CD14-positive monocyte (primary cell): ENCODE data around the gene FOXR1. TPM values are rescaled to one million over a fixed set of nuclear protein-coding genes. Genes with fewer than 3 reads are reported as not detected.
"Not testable (repeated sequence)": the region's sequence is repeated elsewhere in the genome, so short reads cannot be mapped to it uniquely, and the experiment has no call there.

Source experiments
- DNase-seq, 3 donors: peaks; one replicate each; pipeline ENCODE4 v3.0.0-alpha.2; 2011 to 2022
- H2AFZ ChIP-seq: 2 replicates; pipeline ENCODE4 v1.6.0; 2012; ENCODE audit warnings: mild to moderate bottlenecking, low read depth, low read length, inconsistent platforms; ENCODE audit not compliant: insufficient read depth, poor library complexity, severe bottlenecking
- H3K27ac ChIP-seq, 2 donors: 1 replicate in 1 of 2; 2 replicates in 1 of 2; pipeline ENCODE4 v1.5.1; 2012 to 2013; ENCODE audit warnings: low read length in 2 of 2, control low read depth in 1 of 2, inconsistent platforms in 1 of 2, low read depth in 1 of 2, mild to moderate bottlenecking in 1 of 2
- H3K27me3 ChIP-seq, 2 donors: one replicate each; pipeline versions ENCODE4 v1.6.0 to v1.6.1; 2011 to 2013; ENCODE audit warnings: low read length in 2 of 2; ENCODE audit not compliant: control insufficient read depth in 2 of 2, insufficient read depth in 2 of 2
- H3K36me3 ChIP-seq, 2 donors: replicated peaks in 1 of 2; 1 replicate in 1 of 2; 2 replicates in 1 of 2; pipeline versions ENCODE4 v1.5.1 to v1.6.1; 2012 to 2013; ENCODE audit warnings: low read length in 2 of 2, control low read depth in 1 of 2, inconsistent platforms in 1 of 2, mild to moderate bottlenecking in 1 of 2; ENCODE audit not compliant: insufficient read depth in 2 of 2, control insufficient read depth in 1 of 2
- H3K4me1 ChIP-seq, 2 donors: 1 replicate in 1 of 2; 2 replicates in 1 of 2; pipeline versions ENCODE4 v1.5.1 to v1.6.1; 2012 to 2013; ENCODE audit warnings: low read length in 2 of 2, control low read depth in 1 of 2, inconsistent platforms in 1 of 2, mild to moderate bottlenecking in 1 of 2, moderate library complexity in 1 of 2; ENCODE audit not compliant: insufficient read depth in 2 of 2, control insufficient read depth in 1 of 2
- H3K4me2 ChIP-seq: replicated peaks from 2 replicates; pipeline ENCODE3; 2012; ENCODE audit warnings: low read length, moderate library complexity, mild to moderate bottlenecking; ENCODE audit not compliant: poor library complexity, severe bottlenecking; ENCODE audit errors: extremely low read depth
- H3K4me3 ChIP-seq, 3 experiments: fragments of 200-600 bp in 1 of 3; sonication (generic) in 1 of 3; replicated peaks in 1 of 3; 1 replicate in 2 of 3; 2 replicates in 1 of 3; pipeline ENCODE4 v1.5.1; 2011 to 2013; ENCODE audit warnings: low read length in 3 of 3, mild to moderate bottlenecking in 3 of 3, control low read depth in 2 of 3, low read depth in 2 of 3, inconsistent platforms in 1 of 3, moderate library complexity in 1 of 3
- H3K79me2 ChIP-seq: 2 replicates; pipeline ENCODE4 v1.6.0; 2012; ENCODE audit warnings: mild to moderate bottlenecking, control low read depth, inconsistent platforms, low read length, moderate library complexity; ENCODE audit not compliant: insufficient read depth
- H3K9ac ChIP-seq: 2 replicates; pipeline ENCODE4 v1.6.0; 2017; ENCODE audit warnings: low read length, mild to moderate bottlenecking; ENCODE audit not compliant: insufficient read depth, poor library complexity, severe bottlenecking
- H3K9me3 ChIP-seq, 2 donors: replicated peaks in 1 of 2; 1 replicate in 1 of 2; 2 replicates in 1 of 2; pipeline versions ENCODE4 v1.5.1 to v1.6.1; 2012 to 2013; ENCODE audit warnings: low read length in 2 of 2, control low read depth in 1 of 2; ENCODE audit not compliant: control insufficient read depth in 1 of 2, insufficient read depth in 1 of 2
- H4K20me1 ChIP-seq: 2 replicates; pipeline ENCODE4 v1.6.0; 2012; ENCODE audit warnings: mild to moderate bottlenecking, low read length, control low read depth, moderate library complexity; ENCODE audit not compliant: insufficient read depth
- H3K27ac Mint-ChIP-seq, 7 donors: one replicate each; pipeline ENCODE4 v1.8.0; 2020; ENCODE audit warnings: mild to moderate bottlenecking in 7 of 7, mixed read lengths in 7 of 7, moderate library complexity in 6 of 7, inconsistent platforms in 2 of 7
- H3K27me3 Mint-ChIP-seq, 3 donors: one replicate each; pipeline ENCODE4 v1.8.0; 2021 to 2022; ENCODE audit warnings: low read depth in 3 of 3, mild to moderate bottlenecking in 3 of 3, mixed read lengths in 3 of 3, moderate library complexity in 3 of 3, inconsistent platforms in 1 of 3
- H3K36me3 Mint-ChIP-seq, 2 donors: one replicate each; pipeline ENCODE4 v1.8.0; 2020; ENCODE audit warnings: mixed read lengths in 2 of 2, inconsistent platforms in 1 of 2, mild to moderate bottlenecking in 1 of 2
- H3K4me1 Mint-ChIP-seq: one replicate; pipeline ENCODE4 v1.8.0; 2020; ENCODE audit warnings: mild to moderate bottlenecking, mixed read lengths
- H3K4me3 Mint-ChIP-seq, 2 donors: one replicate each; pipeline ENCODE4 v1.8.0; 2020; ENCODE audit warnings: mild to moderate bottlenecking in 2 of 2, mixed read lengths in 2 of 2, moderate library complexity in 1 of 2
- H3K9me3 Mint-ChIP-seq, 7 donors: one replicate each; pipeline ENCODE4 v1.8.0; 2020 to 2022; ENCODE audit warnings: mixed read lengths in 7 of 7, mild to moderate bottlenecking in 6 of 7, moderate library complexity in 6 of 7, inconsistent platforms in 2 of 7
- WGBS: methylation state at CpG from one replicate; pipeline ENCODE4 v1.1.5; 2013; ENCODE audit warnings: missing lambda C conversion rate; ENCODE audit not compliant: insufficient coverage; 5-methylcytosine and 5-hydroxymethylcytosine counted together
- intact Hi-C, 2 donors: fragments of 100-400 bp; cut with micrococcal nuclease; formaldehyde crosslinking; loops; one replicate each; pipeline versions ENCODE4 v1.15.0 to v1.15.1; 2023
- polyA plus RNA-seq, 3 donors: library from polyadenylated mRNA; depleted of rRNA in 1 of 3; unstranded in 2 of 3; stranded (reverse) in 1 of 3; fragments of 300-500 nt in 2 of 3; fragments of >200 nt in 1 of 3; fragmentation: Illumina TruSeq in 2 of 3; gene quantifications; 1 replicate in 2 of 3; 2 replicates in 1 of 3; pipeline ENCODE4 v1.2.3, GENCODE V29; 2012 to 2021
- TF ChIP-seq, protein P1 (sequence below): fragments of 200-600 bp; IDR thresholded peaks from one replicate; pipeline ENCODE4 v1.8.0; 2022; ENCODE audit warnings: antibody characterized with exemption, mild to moderate bottlenecking

The FOXR1 gene
- polyA plus RNA-seq, 3 donors, result not detected

- peak overlapping the region in 1 of 3 experiments; percentile 88 for H3K4me3 ChIP-seq
- DNase-seq, result no peak
- H3K9ac ChIP-seq, result no peak overlapping the region
- H3K4me2 ChIP-seq, result peak overlapping the region; percentile 96
- H3K27me3 ChIP-seq, result no peaks in the 10 kb centered on the region
- WGBS, result 85% methylated on average over 11 of the region's 14 CpGs
- TF ChIP-seq, protein P1, sequence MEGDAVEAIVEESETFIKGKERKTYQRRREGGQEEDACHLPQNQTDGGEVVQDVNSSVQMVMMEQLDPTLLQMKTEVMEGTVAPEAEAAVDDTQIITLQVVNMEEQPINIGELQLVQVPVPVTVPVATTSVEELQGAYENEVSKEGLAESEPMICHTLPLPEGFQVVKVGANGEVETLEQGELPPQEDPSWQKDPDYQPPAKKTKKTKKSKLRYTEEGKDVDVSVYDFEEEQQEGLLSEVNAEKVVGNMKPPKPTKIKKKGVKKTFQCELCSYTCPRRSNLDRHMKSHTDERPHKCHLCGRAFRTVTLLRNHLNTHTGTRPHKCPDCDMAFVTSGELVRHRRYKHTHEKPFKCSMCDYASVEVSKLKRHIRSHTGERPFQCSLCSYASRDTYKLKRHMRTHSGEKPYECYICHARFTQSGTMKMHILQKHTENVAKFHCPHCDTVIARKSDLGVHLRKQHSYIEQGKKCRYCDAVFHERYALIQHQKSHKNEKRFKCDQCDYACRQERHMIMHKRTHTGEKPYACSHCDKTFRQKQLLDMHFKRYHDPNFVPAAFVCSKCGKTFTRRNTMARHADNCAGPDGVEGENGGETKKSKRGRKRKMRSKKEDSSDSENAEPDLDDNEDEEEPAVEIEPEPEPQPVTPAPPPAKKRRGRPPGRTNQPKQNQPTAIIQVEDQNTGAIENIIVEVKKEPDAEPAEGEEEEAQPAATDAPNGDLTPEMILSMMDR, result no peak
- peaks cover 57% of the 10 kb centered on the region for H3K79me2 ChIP-seq
- no peak overlapping the region for H2AFZ ChIP-seq
- no peak overlapping the region for H3K4me3 Mint-ChIP-seq
- H4K20me1 ChIP-seq, result peaks cover 3% of the 10 kb centered on the region
- no peaks in the 10 kb centered on the region for H3K27me3 Mint-ChIP-seq
- H3K36me3 ChIP-seq, result peaks cover 49 to 61% of the 10 kb centered on the region in 2 donors
- intact Hi-C loops, result loop anchor here (1.0 to 5.0 kb wide), 5 partner anchors 18 to 89 kb away; partner anchors contain the start of genes CENATAC (in 2 of the 2), BCL9L (in 1 of the 2), DPAGT1 (in 1 of the 2) and VPS11 (in 1 of the 2)
- H3K4me1 Mint-ChIP-seq, result peaks cover 24% of the 10 kb centered on the region
- H3K9me3 Mint-ChIP-seq, result no peaks in the 10 kb centered on the region
- peaks cover 26 to 34% of the 10 kb centered on the region in 2 donors for H3K4me1 ChIP-seq
- H3K9me3 ChIP-seq, result no peaks in the 10 kb centered on the region
- H3K27ac Mint-ChIP-seq, result peak overlapping the region in 4 of 7 donors; percentile 36 to 79 (median 61)
- H3K36me3 Mint-ChIP-seq, result peaks cover 38 to 67% of the 10 kb centered on the region in 2 donors
- peak overlapping the region in 1 of 2 donors; percentile 96 for H3K27ac ChIP-seq
Measured at GRCh38 chr11:119016216-119017009, 44.9 kb downstream of the FOXR1 start.

DNA sequence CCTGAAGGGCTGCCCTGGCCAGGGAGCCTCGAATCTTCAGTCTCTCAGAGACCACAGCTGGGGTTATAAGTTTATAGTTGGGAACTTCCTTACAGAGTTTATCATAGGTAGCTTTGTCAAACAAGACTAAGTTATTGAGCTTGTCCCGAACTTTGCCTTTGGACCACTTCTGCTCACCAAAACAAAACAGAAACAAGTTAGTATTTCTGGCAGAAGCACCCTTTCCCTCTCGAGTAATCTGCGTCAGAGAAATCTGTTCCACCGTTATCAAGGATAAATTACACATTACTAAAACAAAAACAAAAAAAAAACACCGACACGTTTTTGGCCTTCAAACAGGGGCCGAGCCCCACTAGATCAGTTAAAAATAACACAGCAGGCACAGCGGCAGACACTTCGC, 45.8 kb downstream of the FOXR1 start:
- H3K9me3 ChIP-seq, H3K27me3 ChIP-seq, H3K9me3 Mint-ChIP-seq, H3K27me3 Mint-ChIP-seq, H4K20me1 ChIP-seq, DNase-seq: not testable (repeated sequence)
- peak overlapping the region; percentile 87 to 88 (median 88) for H3K4me3 ChIP-seq
- intact Hi-C loops, result loop anchor here (2.0 to 5.0 kb wide), 4 partner anchors 19 to 90 kb away; partner anchors contain the start of genes BCL9L (in 1 of the 2), CENATAC (in 1 of the 2), DPAGT1 (in 1 of the 2) and VPS11 (in 1 of the 2)
- H3K27ac Mint-ChIP-seq, result peak overlapping the region; percentile 98 to 100 (median 99)
- 0% methylated on average over 3 of the region's 10 CpGs for WGBS
- H2AFZ ChIP-seq, result peak overlapping the region; percentile 78
- H3K79me2 ChIP-seq, result peaks cover 61% of the 10 kb centered on the region
- H3K4me1 ChIP-seq, result peaks cover 26 to 34% of the 10 kb centered on the region in 2 donors
- peaks cover 46 to 69% of the 10 kb centered on the region in 2 donors for H3K36me3 Mint-ChIP-seq
- H3K27ac ChIP-seq, result peak overlapping the region; percentile 93 to 96
- H3K4me3 Mint-ChIP-seq, result peak overlapping the region; percentile 96 to 97
- H3K36me3 ChIP-seq, result peaks cover 50 to 61% of the 10 kb centered on the region in 2 donors
- H3K9ac ChIP-seq, result peak overlapping the region; percentile 88
- H3K4me2 ChIP-seq, result peak overlapping the region; percentile 96
- peaks cover 24% of the 10 kb centered on the region for H3K4me1 Mint-ChIP-seq
